GM13977 (cell line): ENCODE measurements around the gene FAM98C.

Source experiments
- DNase-seq: peaks from one replicate; pipeline ENCODE4 v3.0.0; 2012; ENCODE audit warnings: low spot score
- CTCF ChIP-seq: IDR thresholded peaks from 2 replicates; pipeline ENCODE4 v1.5.1; 2012; ENCODE audit warnings: mild to moderate bottlenecking, control low read depth; ENCODE audit not compliant: insufficient read depth; ENCODE audit errors: extremely low read depth, missing control alignments
- in situ Hi-C: fragments of 300-500 bp; cut with MboI; formaldehyde crosslinking; loops from one replicate; pipeline ENCODE4 v1.12.0; 2022; ENCODE audit warnings: low sequenced_read_pairs, low pct_unique_long_range_greater_than_20kb, mixed read lengths, inconsistent platforms; ENCODE audit not compliant: unreplicated experiment

FAM98C gene

GRCh38 chr19:38370299-38370698 is 32.6 kb upstream of the FAM98C start:
- no peak for DNase-seq
- TF ChIP-seq CTCF: no peak
- in situ Hi-C loops: no loop called here

GRCh38 chr19:38371081-38371480 is 31.8 kb upstream of the FAM98C start:
- no peak for TF ChIP-seq CTCF
- in situ Hi-C loops: no loop called here
- DNase-seq: no peak

GRCh38 chr19:38373907-38374331 is 29.0 kb upstream of the FAM98C start:
- in situ Hi-C loops: no loop called here
- no peak for TF ChIP-seq CTCF
- DNase-seq: no peak

- in situ Hi-C loops: no loop called here
- DNase-seq: peak; percentile 99
- TF ChIP-seq CTCF: peak; percentile 16
Observed at GRCh38 chr19:38374332-38375097, 28.4 kb upstream of the FAM98C start, which contains the start of gene PSMD8. Gene PSMD8 (plus strand): TSS chr19:38374571. CDS start chr19:38374602, 31 bp downstream.

GRCh38 chr19:38375098-38375493 is 27.8 kb upstream of the FAM98C start:
- no peak for DNase-seq
- in situ Hi-C loops: no loop called here
- no peak for TF ChIP-seq CTCF

GRCh38 chr19:38375748-38376147 is 27.1 kb upstream of the FAM98C start:
- in situ Hi-C loops: no loop called here
- no peak for DNase-seq
- TF ChIP-seq CTCF: no peak
